ENCODE results near the gene PPT2. TPM values are rescaled to one million over a fixed set of nuclear protein-coding genes. Genes with fewer than 3 reads are reported as not detected.
A peak's percentile ranks its signal among the peaks of the same experiment; 100 is the strongest.

PPT2 gene
- total RNA-seq, 4 donors from 2014 or later: 14.9 to 31.4 (median 20.8) TPM

GRCh38 chr6:32112431-32112980, 41.4 kb upstream of the PPT2 start:
- Histone ChIP-seq H3K9me3 (no peaks in the 10 kb centered on the region), H3K27me3 (no peaks in the 10 kb centered on the region), H3K4me3 (no peak overlapping the region), H3K36me3 (peaks cover 21 to 29% (median 28%) of the 10 kb centered on the region in 4 donors), H3K27ac (replicated peaks in 1 of 4) (peak overlapping the region; percentile 77 to 83 (median 81)), H3K4me1 (peaks cover 63 to 81% (median 76%) of the 10 kb centered on the region in 4 donors)
- WGBS: 66% methylated on average over 9 of the region's 9 CpGs
- DNase-seq (ENCODE audit: extremely low spot score): no peak
- no peak for TF ChIP-seq EP300 (IDR thresholded peaks at IDR 0.05)
- TF ChIP-seq CTCF (IDR thresholded peaks at IDR 0.05): no peak
- TF ChIP-seq POLR2A (IDR thresholded peaks at IDR 0.05; ENCODE audit: low read depth): no peak
- no peak for TF ChIP-seq POLR2AphosphoS5 (IDR thresholded peaks at IDR 0.05)
- intact Hi-C loops (cut with DNase I): no loop called here

- peak; percentile 96 for DNase-seq (ENCODE audit: extremely low spot score)
- Histone ChIP-seq H3K9me3 (no peaks in the 10 kb centered on the region), H3K36me3 (peaks cover 26 to 40% (median 40%) of the 10 kb centered on the region in 4 donors), H3K4me3 (no peak overlapping the region), H3K27ac (replicated peaks in 1 of 4) (peak overlapping the region; percentile 77 to 83 (median 81)), H3K27me3 (no peaks in the 10 kb centered on the region), H3K4me1 (peaks cover 53 to 73% (median 70%) of the 10 kb centered on the region in 4 donors)
- intact Hi-C loops (cut with DNase I): no loop called here
- WGBS: 59% methylated on average over 7 of the region's 9 CpGs
- peak; percentile 54 to 69 (median 56) for TF ChIP-seq CTCF (IDR thresholded peaks at IDR 0.05)
- no peak for TF ChIP-seq POLR2A (IDR thresholded peaks at IDR 0.05; ENCODE audit: low read depth)
- peak; percentile 72 to 79 for TF ChIP-seq POLR2AphosphoS5 (IDR thresholded peaks at IDR 0.05)
These were observed 40.3 kb upstream of the PPT2 start for GRCh38 chr6:32113386-32114352.

- Histone ChIP-seq H3K4me1 (peaks cover 58 to 74% (median 69%) of the 10 kb centered on the region in 4 donors), H3K4me3 (no peak overlapping the region), H3K36me3 (peaks cover 26 to 50% (median 49%) of the 10 kb centered on the region in 4 donors), H3K27me3 (no peaks in the 10 kb centered on the region), H3K9me3 (no peaks in the 10 kb centered on the region), H3K27ac (replicated peaks in 1 of 4) (peak overlapping the region; percentile 77 to 83 (median 81))
- intact Hi-C loops (cut with DNase I): no loop called here
- 72% methylated on average over 8 of the region's 8 CpGs for WGBS
- TF ChIP-seq POLR2A (IDR thresholded peaks at IDR 0.05; ENCODE audit: low read depth): no peak
- TF ChIP-seq EP300 (IDR thresholded peaks at IDR 0.05): no peak
- no peak for TF ChIP-seq POLR2AphosphoS5 (IDR thresholded peaks at IDR 0.05)
- TF ChIP-seq CTCF (IDR thresholded peaks at IDR 0.05): no peak
- no peak for DNase-seq (ENCODE audit: extremely low spot score)
These were observed 39.1 kb upstream of the PPT2 start for GRCh38 chr6:32114796-32115195.

GRCh38 chr6:32115623-32116022, 38.3 kb upstream of the PPT2 start:
- intact Hi-C loops (cut with DNase I): no loop called here
- no peaks in the 10 kb centered on the region for H3K9me3 ChIP-seq
- WGBS: 82% methylated on average over 4 of the region's 6 CpGs
- no peak for DNase-seq (ENCODE audit: extremely low spot score)
- peaks cover 29 to 59% (median 57%) of the 10 kb centered on the region in 4 donors for H3K36me3 ChIP-seq
- peak overlapping the region; percentile 77 to 83 (median 81) for H3K27ac ChIP-seq (replicated peaks in 1 of 4)
- H3K4me1 ChIP-seq: peaks cover 50 to 69% (median 62%) of the 10 kb centered on the region in 4 donors
- no peak overlapping the region for H3K4me3 ChIP-seq
- no peaks in the 10 kb centered on the region for H3K27me3 ChIP-seq
- TF ChIP-seq EP300 (IDR thresholded peaks at IDR 0.05) (no peak), CTCF (IDR thresholded peaks at IDR 0.05) (no peak), POLR2AphosphoS5 (IDR thresholded peaks at IDR 0.05) (no peak), POLR2A (IDR thresholded peaks at IDR 0.05; ENCODE audit: low read depth) (no peak)
